Endothelial cell of umbilical vein (primary cell): ENCODE data around the gene SMC5. TPM values are rescaled to one million over a fixed set of nuclear protein-coding genes. Genes with fewer than 3 reads are reported as not detected.

Experiments
- BruUV-seq: library from RNA; stranded (reverse); fragments of 400-500 nt; replicated peaks from 2 replicates; lab custom pipeline; 2021; lab: Mats Ljungman, UMichigan
- CTCF ChIA-PET: fragments of 300-600, 350-600 bp; sonication (Branson Sonifier 250); formaldehyde crosslinking; loops from one replicate; lab custom pipeline; 2021; ENCODE audit warnings: antibody characterized with exemption, inconsistent platforms; lab: Charles Lee
- POLR2A ChIA-PET: fragments of 300-600, 350-600 bp; sonication (Branson Sonifier 250); formaldehyde crosslinking; loops from one replicate; lab custom pipeline; 2021; ENCODE audit warnings: antibody characterized with exemption, inconsistent platforms; lab: Charles Lee
- DNase-seq: peaks from one replicate; pipeline ENCODE4 v3.0.0-alpha.2; 2011; ENCODE audit warnings: low read depth, low spot score
- FAIRE-seq: peaks from 2 replicates; lab custom pipeline; 2011; peaks lifted over from hg19 to GRCh38; lab: Jason Lieb, UNC
- H2AFZ ChIP-seq: 2 replicates; pipeline ENCODE4 v1.6.0; 2012; ENCODE audit warnings: low read depth, low read length, control low read depth, inconsistent platforms
- H3K27ac ChIP-seq: 2 replicates; pipeline ENCODE4 v1.5.1; 2011; ENCODE audit warnings: low read depth, mild to moderate bottlenecking, control low read depth, low read length, moderate library complexity; ENCODE audit not compliant: insufficient read depth
- H3K27me3 ChIP-seq, 2 experiments: 2 replicates each; pipeline versions ENCODE4 v1.6.0 to v1.6.1; 2011; ENCODE audit warnings: low read length in 2 of 2, mixed read lengths in 1 of 2; ENCODE audit not compliant: control insufficient read depth in 2 of 2, insufficient read depth in 2 of 2
- H3K36me3 ChIP-seq, 2 experiments: 2 replicates in 1 of 2; 3 replicates in 1 of 2; pipeline ENCODE4 v1.5.1; 2011; ENCODE audit warnings: low read length in 2 of 2, mild to moderate bottlenecking in 1 of 2, moderate library complexity in 1 of 2; ENCODE audit not compliant: control insufficient read depth in 2 of 2, insufficient read depth in 2 of 2; ENCODE audit errors: extremely low read depth in 1 of 2
- H3K4me1 ChIP-seq: 3 replicates; pipeline ENCODE4 v1.5.1; 2011; ENCODE audit warnings: mild to moderate bottlenecking, low read length; ENCODE audit not compliant: control insufficient read depth, insufficient read depth; ENCODE audit errors: extremely low read depth
- H3K4me2 ChIP-seq: 2 replicates; pipeline ENCODE4 v1.6.1; 2011; ENCODE audit warnings: low read length, control low read depth, mixed read lengths; ENCODE audit not compliant: insufficient read depth
- H3K4me3 ChIP-seq, 3 experiments: fragments of 200-600 bp in 1 of 3; sonication (generic), shearing (Covaris generic) in 1 of 3; replicated peaks in 1 of 3; 2 replicates each; pipeline ENCODE4 v1.5.1; 2011 to 2016; ENCODE audit warnings: control low read depth in 3 of 3, low read length in 3 of 3, mild to moderate bottlenecking in 2 of 3, inconsistent platforms in 1 of 3, low read depth in 1 of 3, moderate library complexity in 1 of 3; ENCODE audit not compliant: insufficient read depth in 1 of 3
- H3K79me2 ChIP-seq: 2 replicates; pipeline ENCODE4 v1.6.0; 2012; ENCODE audit warnings: low read length, inconsistent platforms; ENCODE audit not compliant: control insufficient read depth, insufficient read depth
- H3K9ac ChIP-seq: replicated peaks from 2 replicates; pipeline ENCODE3; 2011; ENCODE audit warnings: low read length, control low read depth; ENCODE audit not compliant: insufficient read depth; ENCODE audit errors: extremely low read depth
- H3K9me1 ChIP-seq: replicated peaks from 3 replicates; pipeline ENCODE4 v1.6.0; 2011; ENCODE audit warnings: mild to moderate bottlenecking, low read length; ENCODE audit not compliant: control insufficient read depth, insufficient read depth; ENCODE audit errors: extremely low read depth
- H3K9me3 ChIP-seq: replicated peaks from 2 replicates; pipeline ENCODE4 v1.5.1; 2012; ENCODE audit warnings: low read length, inconsistent platforms; ENCODE audit not compliant: control insufficient read depth, insufficient read depth
- H4K20me1 ChIP-seq: replicated peaks from 2 replicates; pipeline ENCODE3; 2011; ENCODE audit warnings: mild to moderate bottlenecking, low read length; ENCODE audit not compliant: control insufficient read depth, insufficient read depth; ENCODE audit errors: extremely low read depth
- CTCF ChIP-seq, 2 donors: IDR thresholded peaks; 1 replicate in 1 of 2; 2 replicates in 1 of 2; pipeline ENCODE4 v1.5.1; 2011; ENCODE audit warnings: low read length in 2 of 2, mild to moderate bottlenecking in 2 of 2, moderate library complexity in 2 of 2, control low read depth in 1 of 2, inconsistent platforms in 1 of 2, low read depth in 1 of 2; ENCODE audit not compliant: insufficient read depth in 1 of 2; ENCODE audit errors: extremely low read depth in 1 of 2
- EZH2 ChIP-seq: IDR thresholded peaks from 2 replicates; pipeline ENCODE4 v1.6.1; 2012; ENCODE audit warnings: borderline replicate concordance, low read depth, mild to moderate bottlenecking, moderate library complexity, low read length, inconsistent platforms; ENCODE audit not compliant: severe bottlenecking
- GATA2 ChIP-seq: IDR thresholded peaks from 2 replicates; pipeline ENCODE4 v1.7.0; 2011; ENCODE audit warnings: low read depth, mild to moderate bottlenecking, moderate library complexity, mixed read lengths, low read length; ENCODE audit not compliant: insufficient read length, insufficient read depth
- JUN ChIP-seq: IDR thresholded peaks from 2 replicates; pipeline ENCODE4 v1.6.1; 2011; ENCODE audit warnings: borderline replicate concordance, low read depth; ENCODE audit not compliant: insufficient read length, insufficient read depth
- MAX ChIP-seq: IDR thresholded peaks from 2 replicates; pipeline ENCODE4 v1.6.1; 2011; ENCODE audit not compliant: insufficient read depth, insufficient read length
- MYC ChIP-seq: IDR thresholded peaks from one replicate; pipeline ENCODE4 v1.6.1; 2011; ENCODE audit warnings: mild to moderate bottlenecking, low read depth, low read length
- POLR2A ChIP-seq: IDR thresholded peaks from 2 replicates; pipeline ENCODE4 v1.6.1; 2012; ENCODE audit warnings: low read depth, mild to moderate bottlenecking, control low read depth, low read length
- POLR2AphosphoS5 ChIP-seq: IDR thresholded peaks from 2 replicates; pipeline ENCODE4 v1.6.1; 2012; ENCODE audit warnings: low read depth, mild to moderate bottlenecking, control low read depth, low read length, moderate library complexity; ENCODE audit not compliant: insufficient read depth
- dilution Hi-C: fragments of 300-500 bp; cut with MboI; formaldehyde crosslinking; loops from one replicate; pipeline ENCODE4 v1.15.0; 2019; ENCODE audit warnings: low sequenced_read_pairs; ENCODE audit not compliant: extremely low pct_ligation_motif_present
- intact Hi-C: fragments of 100-400 bp; cut with micrococcal nuclease; formaldehyde crosslinking; loops from one replicate; pipeline ENCODE4 v1.10.0; 2022
- polyA plus RNA-seq, 4 experiments: library from polyadenylated mRNA; depleted of rRNA in 3 of 4; stranded (reverse) in 3 of 4; unstranded in 1 of 4; fragments of >200 nt; gene quantifications; 2 replicates each; pipeline versions ENCODE4 v1.2.1 to v1.2.3, GENCODE V29; 2011 to 2012; ENCODE audit warnings: missing spikeins in 1 of 4
- total RNA-seq: library from RNA; stranded (reverse); gene quantifications from 2 replicates; pipeline ENCODE4 v1.2.3, GENCODE V29; 2021

The SMC5 gene
- total and polyA plus RNA-seq, 2 donors (not counting 3 experiments of a cell fraction or from before 2014, with no cell fraction given), result 17.1 to 32.8 TPM

- FAIRE-seq (no peak), DNase-seq (no peak)
- Histone ChIP-seq H3K4me1 (no peaks in the 10 kb centered on the region), H3K27me3 (no peaks in the 10 kb centered on the region), H2AFZ (no peak overlapping the region), H3K79me2 (peaks cover 2% of the 10 kb centered on the region), H3K9me1 (no peaks in the 10 kb centered on the region), H3K4me2 (no peak overlapping the region), H3K27ac (no peak overlapping the region), H3K9me3 (no peaks in the 10 kb centered on the region), H4K20me1 (no peaks in the 10 kb centered on the region), H3K9ac (no peak overlapping the region), H3K36me3 (peaks cover 2 to 5% of the 10 kb centered on the region in 2 experiments), H3K4me3 (no peak overlapping the region)
- ChIA-PET CTCF (no interaction called here), POLR2A (no interaction called here)
- BruUV-seq, result no TSS peak
- intact Hi-C loops, result no loop called here
- TF ChIP-seq POLR2A (no peak), JUN (no peak), CTCF (IDR thresholded peaks at IDR 0.05; ENCODE audit: extremely low read depth in 1 of 2, insufficient read depth in 1 of 2, low read depth in 1 of 2, low read length in 2 of 2) (no peak), EZH2 (no peak), POLR2AphosphoS5 (no peak), MYC (no peak)
- dilution Hi-C loops, result no loop called here
Measured at GRCh38 chr9:70304810-70305209, 46.0 kb downstream of the SMC5 start.

- dilution Hi-C loops (no loop called here), intact Hi-C loops (no loop called here)
- POLR2A ChIA-PET, result no interaction called here
- CTCF ChIA-PET, result interaction anchor here (0.9 kb wide), 1 partner anchor 25 kb away, joined by 3 read pairs; no protein-coding TSS in a partner anchor
- Histone ChIP-seq H3K79me2 (no peaks in the 10 kb centered on the region), H2AFZ (no peak overlapping the region), H3K27ac (no peak overlapping the region), H3K36me3 (peaks cover 0 to 7% of the 10 kb centered on the region in 2 experiments), H3K9me3 (no peaks in the 10 kb centered on the region), H3K9me1 (no peaks in the 10 kb centered on the region), H3K4me3 (no peak overlapping the region), H3K4me1 (no peaks in the 10 kb centered on the region), H3K9ac (no peak overlapping the region), H3K27me3 (no peaks in the 10 kb centered on the region), H3K4me2 (no peak overlapping the region), H4K20me1 (no peaks in the 10 kb centered on the region)
- FAIRE-seq (no peak), DNase-seq (no peak)
- TF ChIP-seq EZH2, result no peak
- TF ChIP-seq MAX, result no peak
- TF ChIP-seq POLR2AphosphoS5, result no peak
- TF ChIP-seq GATA2, result no peak
- no TSS peak for BruUV-seq
Measured at GRCh38 chr9:70315389-70315788, 56.6 kb downstream of the SMC5 start.
